Measurements from ENCODE around the gene PIGS.
"Not testable (repeated sequence)": the region's sequence is repeated elsewhere in the genome, so short reads cannot be mapped to it uniquely, and the experiment has no call there.

GRCh38 chr17:28604031-28604430 lies 32.7 kb upstream of the PIGS start:
- not testable (repeated sequence) for TF ChIP-seq CTCF (conservative IDR thresholded peaks at IDR 0.05; ENCODE audit: low read depth, low read length); RAD21 (IDR thresholded peaks at IDR 0.05; ENCODE audit: low read length); POLR2A (IDR thresholded peaks at IDR 0.05; ENCODE audit: low read depth, low read length); RCOR1 (IDR thresholded peaks at IDR 0.05; ENCODE audit: insufficient replicate concordance, low read length); RFX5 (IDR thresholded peaks at IDR 0.05; ENCODE audit: low read depth, low read length); USF2 (IDR thresholded peaks at IDR 0.05; ENCODE audit: low read depth, low read length); BHLHE40 (IDR thresholded peaks at IDR 0.05; ENCODE audit: low read depth, low read length); ELK1 (IDR thresholded peaks at IDR 0.05; ENCODE audit: borderline replicate concordance, low read depth, low read length); SMC3 (IDR thresholded peaks at IDR 0.05; ENCODE audit: low read depth, low read length); CEBPB (IDR thresholded peaks at IDR 0.05; ENCODE audit: low read depth, low read length); FOS (IDR thresholded peaks at IDR 0.05; ENCODE audit: low read depth, low read length); MAFK (IDR thresholded peaks at IDR 0.05; ENCODE audit: low read depth, low read length)

Measured in IMR-90 (cell line).